BJ (cell line): ENCODE data around the gene RAB38. TPM values are rescaled to one million over a fixed set of nuclear protein-coding genes. Genes with fewer than 3 reads are reported as not detected.

Experiments used
- CTCF ChIA-PET: fragments of 350-600 bp; formaldehyde crosslinking; extraction: SDS; loops from one replicate; lab custom pipeline; 2021; ENCODE audit warnings: antibody characterized with exemption, inconsistent platforms; lab: Yijun Ruan, JAX
- POLR2A ChIA-PET: fragments of 300-600 bp; sonication (Branson Sonifier 250); formaldehyde crosslinking; extraction: SDS; loops from one replicate; lab custom pipeline; 2021; ENCODE audit warnings: antibody characterized with exemption; lab: Charles Lee
- DNase-seq: peaks from one replicate; pipeline ENCODE4 v3.0.0-alpha.2; 2011; ENCODE audit warnings: low read depth
- H3K27me3 ChIP-seq: 2 replicates; pipeline ENCODE4 v1.6.0; 2011; ENCODE audit warnings: low read length; ENCODE audit not compliant: control insufficient read depth, insufficient read depth
- H3K36me3 ChIP-seq: 2 replicates; pipeline ENCODE4 v1.5.1; 2011; ENCODE audit warnings: low read length; ENCODE audit not compliant: control insufficient read depth, insufficient read depth
- H3K4me3 ChIP-seq: 2 replicates; pipeline ENCODE4 v1.5.1; 2011; ENCODE audit warnings: low read depth, mild to moderate bottlenecking, control low read depth, low read length
- polyA plus RNA-seq: library from polyadenylated mRNA; depleted of rRNA; stranded (reverse); fragments of >200 nt; gene quantifications from 2 replicates; pipeline ENCODE4 v1.2.3, GENCODE V29; 2011
- TF ChIP-seq, protein P1 (sequence below): IDR thresholded peaks from 2 replicates; pipeline ENCODE4 v1.5.1; 2011; ENCODE audit warnings: low read depth, mild to moderate bottlenecking, control low read depth, inconsistent platforms, low read length, moderate library complexity; ENCODE audit not compliant: insufficient read depth

The RAB38 gene
- polyA plus RNA-seq, 1 experiment, result 4.9 TPM

DNA sequence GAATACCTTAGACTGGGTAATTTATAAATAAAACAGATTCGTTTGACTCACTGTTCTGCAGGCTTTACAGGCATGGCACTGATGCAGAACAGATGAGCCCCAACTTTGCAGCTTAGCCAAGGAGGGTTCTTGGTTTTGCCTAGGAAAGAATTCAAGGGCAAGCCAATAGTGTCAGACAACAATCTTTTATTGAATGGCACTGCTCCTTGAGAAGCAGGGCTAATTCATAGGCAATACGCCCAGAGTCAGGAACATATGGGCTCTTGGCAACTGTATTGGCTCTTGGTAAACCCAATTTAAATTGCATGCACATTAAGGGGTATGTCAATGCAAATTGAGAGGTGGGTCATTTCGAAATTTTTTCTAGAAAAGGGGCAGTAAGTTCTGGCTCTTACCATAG lies 87.9 kb downstream of the RAB38 start:
- DNase-seq, result no peak
- Histone ChIP-seq H3K4me3 (no peak overlapping the region), H3K36me3 (no peaks in the 10 kb centered on the region), H3K27me3 (no peaks in the 10 kb centered on the region)
- TF ChIP-seq, protein P1, sequence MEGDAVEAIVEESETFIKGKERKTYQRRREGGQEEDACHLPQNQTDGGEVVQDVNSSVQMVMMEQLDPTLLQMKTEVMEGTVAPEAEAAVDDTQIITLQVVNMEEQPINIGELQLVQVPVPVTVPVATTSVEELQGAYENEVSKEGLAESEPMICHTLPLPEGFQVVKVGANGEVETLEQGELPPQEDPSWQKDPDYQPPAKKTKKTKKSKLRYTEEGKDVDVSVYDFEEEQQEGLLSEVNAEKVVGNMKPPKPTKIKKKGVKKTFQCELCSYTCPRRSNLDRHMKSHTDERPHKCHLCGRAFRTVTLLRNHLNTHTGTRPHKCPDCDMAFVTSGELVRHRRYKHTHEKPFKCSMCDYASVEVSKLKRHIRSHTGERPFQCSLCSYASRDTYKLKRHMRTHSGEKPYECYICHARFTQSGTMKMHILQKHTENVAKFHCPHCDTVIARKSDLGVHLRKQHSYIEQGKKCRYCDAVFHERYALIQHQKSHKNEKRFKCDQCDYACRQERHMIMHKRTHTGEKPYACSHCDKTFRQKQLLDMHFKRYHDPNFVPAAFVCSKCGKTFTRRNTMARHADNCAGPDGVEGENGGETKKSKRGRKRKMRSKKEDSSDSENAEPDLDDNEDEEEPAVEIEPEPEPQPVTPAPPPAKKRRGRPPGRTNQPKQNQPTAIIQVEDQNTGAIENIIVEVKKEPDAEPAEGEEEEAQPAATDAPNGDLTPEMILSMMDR, result no peak
- ChIA-PET POLR2A (no interaction called here), CTCF (no interaction called here)

DNA sequence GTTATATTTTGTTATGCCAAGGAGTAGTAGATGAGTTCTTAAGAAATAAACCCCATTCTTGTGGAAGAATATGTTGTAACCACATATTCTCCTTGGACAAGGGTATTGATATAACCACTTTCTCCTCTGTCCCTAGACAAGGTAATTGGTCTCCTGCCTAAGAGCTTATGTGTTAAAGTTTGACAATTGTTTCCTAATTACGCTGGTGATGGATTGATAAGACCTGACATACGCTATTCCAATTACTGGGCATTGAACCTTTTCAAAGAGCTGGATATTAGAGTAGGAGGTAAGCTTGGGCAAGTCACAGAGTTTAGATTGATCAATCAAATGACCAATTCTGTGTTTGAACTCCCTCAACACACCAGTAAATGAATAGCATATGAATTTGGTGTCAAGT lies 88.9 kb downstream of the RAB38 start:
- DNase-seq, result no peak
- Histone ChIP-seq H3K27me3 (no peaks in the 10 kb centered on the region), H3K36me3 (no peaks in the 10 kb centered on the region), H3K4me3 (no peak overlapping the region)
- ChIA-PET CTCF (no interaction called here), POLR2A (no interaction called here)
- TF ChIP-seq, protein P1, result no peak

DNA sequence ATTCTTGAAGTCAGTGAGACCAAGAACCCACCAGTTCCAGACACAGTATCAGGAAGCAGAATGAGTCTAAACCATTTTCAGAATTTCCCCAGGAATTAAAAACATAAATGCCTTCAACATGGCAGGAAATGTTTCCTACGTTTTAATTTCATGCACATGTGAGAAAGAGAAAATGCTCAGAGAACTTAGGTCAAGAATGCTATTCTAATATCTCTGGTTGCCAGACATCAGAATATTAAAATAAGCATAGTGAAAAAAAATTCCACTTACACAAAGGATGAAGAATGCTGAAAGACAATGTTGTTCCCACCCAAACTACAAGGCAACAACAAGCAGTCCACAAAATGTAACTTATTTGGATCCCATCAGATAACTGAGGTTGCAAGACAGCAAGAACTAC lies 104.8 kb downstream of the RAB38 start:
- Histone ChIP-seq H3K4me3 (no peak overlapping the region), H3K36me3 (no peaks in the 10 kb centered on the region), H3K27me3 (no peaks in the 10 kb centered on the region)
- ChIA-PET CTCF (interaction anchor here (0.8 kb wide), 1 partner anchor 27 kb away, joined by 3 read pairs; no protein-coding TSS in a partner anchor), POLR2A (no interaction called here)
- no peak for DNase-seq
- TF ChIP-seq, protein P1, result no peak

DNA sequence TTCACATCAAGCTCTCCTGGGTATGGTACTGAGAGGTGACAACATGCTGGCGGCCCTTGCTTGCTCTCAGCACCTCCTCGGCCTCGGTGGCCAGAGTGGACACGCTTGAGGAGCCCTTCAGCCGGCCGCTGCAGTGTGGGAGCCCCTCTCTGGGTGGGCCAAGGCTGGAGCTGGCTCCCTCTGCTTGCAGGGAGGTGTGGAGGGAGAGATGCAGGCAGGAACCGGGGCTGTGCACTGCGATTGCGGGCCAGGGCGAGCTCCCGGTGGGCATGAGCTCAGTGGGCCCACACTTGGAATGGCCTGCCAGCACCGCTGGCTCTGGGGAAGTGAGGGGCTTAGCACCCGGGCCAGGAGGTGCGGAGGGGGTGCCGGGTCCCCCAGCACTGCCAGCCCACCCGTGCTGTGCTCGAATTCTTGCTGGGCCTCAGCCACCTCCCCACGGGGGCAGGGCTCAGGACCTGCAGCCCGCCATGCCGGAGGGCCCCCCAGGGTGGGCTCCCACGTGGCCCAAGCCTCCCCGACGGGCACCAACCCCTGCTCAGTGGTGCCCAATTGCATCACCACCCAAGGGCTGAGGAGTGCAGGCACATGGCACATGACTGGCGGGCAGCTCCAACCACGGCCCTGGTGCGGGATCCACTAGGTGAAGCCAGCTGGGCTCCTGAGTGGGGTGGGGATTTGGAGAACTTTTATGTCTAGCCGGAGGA lies 106.2 kb downstream of the RAB38 start:
- CTCF ChIA-PET, result interaction anchor here (0.8 to 1.4 kb wide), 2 partner anchors 18 to 717 kb away, joined by 3 read pairs; no protein-coding TSS in a partner anchor
- H3K27me3 ChIP-seq, result no peaks in the 10 kb centered on the region
- no peak for DNase-seq
- no peak overlapping the region for H3K4me3 ChIP-seq
- POLR2A ChIA-PET, result interaction anchor here (0.6 kb wide), 1 partner anchor 190 kb away, joined by 5 read pairs; no protein-coding TSS in a partner anchor
- TF ChIP-seq, protein P1, result no peak
- no peaks in the 10 kb centered on the region for H3K36me3 ChIP-seq

DNA sequence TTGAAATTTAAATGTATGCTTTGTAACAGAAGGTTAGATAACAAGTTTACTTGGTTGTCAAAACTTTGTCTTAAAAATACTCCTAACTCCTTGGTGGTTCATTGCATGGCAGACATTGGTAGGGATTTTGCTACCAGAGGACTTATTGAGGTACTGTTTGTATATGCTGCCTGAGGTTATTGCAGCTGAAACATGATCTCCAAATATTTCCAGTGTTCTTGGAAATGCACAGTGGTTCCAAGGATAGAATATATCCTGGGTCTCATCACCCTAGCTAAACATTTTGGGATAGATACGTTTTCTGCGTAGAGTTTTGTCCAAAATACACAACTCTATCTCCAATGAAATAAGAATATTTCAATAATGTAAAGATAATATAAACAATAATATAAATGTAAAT lies 109.2 kb downstream of the RAB38 start:
- POLR2A ChIA-PET, result no interaction called here
- no peak for DNase-seq
- CTCF ChIA-PET, result no interaction called here
- H3K27me3 ChIP-seq, result no peaks in the 10 kb centered on the region
- TF ChIP-seq, protein P1, result no peak
- no peak overlapping the region for H3K4me3 ChIP-seq
- H3K36me3 ChIP-seq, result no peaks in the 10 kb centered on the region
